Hepatocyte (in vitro differentiated cells): ENCODE results near the gene CD7. TPM values are rescaled to one million over a fixed set of nuclear protein-coding genes. Genes with fewer than 3 reads are reported as not detected.

Experiments
- DNase-seq: peaks from one replicate; pipeline ENCODE4 v3.0.0-alpha.2; 2016; ENCODE audit warnings: low spot score
- H2AFZ ChIP-seq: fragments of 200-600 bp; sonication (generic); 2 replicates; pipeline ENCODE4 v1.6.0; 2016; ENCODE audit warnings: antibody characterized with exemption, mild to moderate bottlenecking
- H3K27ac ChIP-seq: fragments of 200-600 bp; sonication (generic); 2 replicates; pipeline ENCODE4 v1.5.1; 2016; ENCODE audit warnings: mild to moderate bottlenecking
- H3K27me3 ChIP-seq: fragments of 200-600 bp; sonication (generic); 2 replicates; pipeline ENCODE4 v1.6.1; 2016
- H3K36me3 ChIP-seq: fragments of 200-600 bp; sonication (generic); replicated peaks from 2 replicates; pipeline ENCODE4 v1.5.1; 2016; ENCODE audit warnings: low read depth; ENCODE audit not compliant: insufficient read depth
- H3K4me1 ChIP-seq: fragments of 200-600 bp; sonication (generic); 2 replicates; pipeline ENCODE4 v1.5.1; 2016; ENCODE audit warnings: mild to moderate bottlenecking, moderate library complexity; ENCODE audit not compliant: insufficient read depth
- H3K4me2 ChIP-seq: fragments of 200-600 bp; sonication (generic); 2 replicates; pipeline ENCODE4 v1.6.0; 2016
- H3K4me3 ChIP-seq: fragments of 200-600 bp; sonication (generic); 2 replicates; pipeline ENCODE4 v1.5.1; 2016; ENCODE audit warnings: mild to moderate bottlenecking
- H3K79me2 ChIP-seq: fragments of 200-600 bp; sonication (generic); 2 replicates; pipeline ENCODE4 v1.6.0; 2017; ENCODE audit warnings: mild to moderate bottlenecking
- H3K9me2 ChIP-seq: fragments of 200-600 bp; sonication (generic); replicated peaks from 2 replicates; pipeline ENCODE4 v1.6.0; 2017; ENCODE audit warnings: mild to moderate bottlenecking; ENCODE audit not compliant: insufficient read depth
- H3K9me3 ChIP-seq: fragments of 200-600 bp; sonication (generic); 2 replicates; pipeline ENCODE4 v1.5.1; 2016; ENCODE audit warnings: low read depth, mild to moderate bottlenecking
- H4K20me1 ChIP-seq: fragments of 200-600 bp; sonication (generic); 2 replicates; pipeline ENCODE4 v1.6.0; 2016; ENCODE audit warnings: mild to moderate bottlenecking; ENCODE audit not compliant: insufficient read depth, poor library complexity, severe bottlenecking
- CTCF ChIP-seq: fragments of 200-600 bp; sonication (generic); IDR thresholded peaks from 2 replicates; pipeline ENCODE4 v1.5.1; 2016; ENCODE audit warnings: antibody characterized with exemption, mild to moderate bottlenecking; ENCODE audit not compliant: poor library complexity
- EZH2 ChIP-seq: fragments of 200-600 bp; sonication (generic); IDR thresholded peaks from 2 replicates; pipeline ENCODE4 v1.6.1; 2016; ENCODE audit warnings: antibody characterized with exemption, mild to moderate bottlenecking, borderline replicate concordance
- EZH2phosphoT487 ChIP-seq: fragments of 200-600 bp; sonication (generic); IDR thresholded peaks from one replicate; pipeline ENCODE4 v1.6.1; 2018; ENCODE audit warnings: antibody characterized with exemption, mild to moderate bottlenecking, low read depth, moderate library complexity; ENCODE audit not compliant: unreplicated experiment, severe bottlenecking
- WGBS: methylation state at CpG from one replicate; pipeline ENCODE4 v1.1.6; 2016; ENCODE audit warnings: low lambda C conversion rate; ENCODE audit errors: missing lambda C conversion rate; 5-methylcytosine and 5-hydroxymethylcytosine counted together
- polyA plus RNA-seq: library from polyadenylated mRNA; unstranded; fragments of >200 nt; fragmentation: Nextera tagmentation; extraction: Ambion mirVana; gene quantifications from 2 replicates; pipeline ENCODE4 v1.2.1, GENCODE V29; 2016
- total RNA-seq: library from RNA; depleted of rRNA; stranded (reverse); fragments of >200 nt; gene quantifications from 2 replicates; pipeline ENCODE4 v1.2.3, GENCODE V29; 2014

The CD7 gene
- total and polyA plus RNA-seq, 2 experiments from 2014 or later, result 1.8 to 7.0 TPM

GRCh38 chr17:82310877-82311276 lies 6.5 kb downstream of the CD7 start:
- Histone ChIP-seq H3K36me3 (no peaks in the 10 kb centered on the region), H3K9me3 (no peaks in the 10 kb centered on the region), H2AFZ (no peak overlapping the region), H3K4me2 (no peak overlapping the region), H3K27me3 (no peaks in the 10 kb centered on the region), H3K4me1 (peaks cover 12% of the 10 kb centered on the region), H3K27ac (no peak overlapping the region), H3K79me2 (no peaks in the 10 kb centered on the region), H4K20me1 (no peaks in the 10 kb centered on the region), H3K4me3 (no peak overlapping the region), H3K9me2 (no peaks in the 10 kb centered on the region)
- no peak for DNase-seq
- 91% methylated on average over 20 of the region's 21 CpGs for WGBS
- TF ChIP-seq CTCF (no peak), EZH2phosphoT487 (no peak), EZH2 (no peak)

DNA sequence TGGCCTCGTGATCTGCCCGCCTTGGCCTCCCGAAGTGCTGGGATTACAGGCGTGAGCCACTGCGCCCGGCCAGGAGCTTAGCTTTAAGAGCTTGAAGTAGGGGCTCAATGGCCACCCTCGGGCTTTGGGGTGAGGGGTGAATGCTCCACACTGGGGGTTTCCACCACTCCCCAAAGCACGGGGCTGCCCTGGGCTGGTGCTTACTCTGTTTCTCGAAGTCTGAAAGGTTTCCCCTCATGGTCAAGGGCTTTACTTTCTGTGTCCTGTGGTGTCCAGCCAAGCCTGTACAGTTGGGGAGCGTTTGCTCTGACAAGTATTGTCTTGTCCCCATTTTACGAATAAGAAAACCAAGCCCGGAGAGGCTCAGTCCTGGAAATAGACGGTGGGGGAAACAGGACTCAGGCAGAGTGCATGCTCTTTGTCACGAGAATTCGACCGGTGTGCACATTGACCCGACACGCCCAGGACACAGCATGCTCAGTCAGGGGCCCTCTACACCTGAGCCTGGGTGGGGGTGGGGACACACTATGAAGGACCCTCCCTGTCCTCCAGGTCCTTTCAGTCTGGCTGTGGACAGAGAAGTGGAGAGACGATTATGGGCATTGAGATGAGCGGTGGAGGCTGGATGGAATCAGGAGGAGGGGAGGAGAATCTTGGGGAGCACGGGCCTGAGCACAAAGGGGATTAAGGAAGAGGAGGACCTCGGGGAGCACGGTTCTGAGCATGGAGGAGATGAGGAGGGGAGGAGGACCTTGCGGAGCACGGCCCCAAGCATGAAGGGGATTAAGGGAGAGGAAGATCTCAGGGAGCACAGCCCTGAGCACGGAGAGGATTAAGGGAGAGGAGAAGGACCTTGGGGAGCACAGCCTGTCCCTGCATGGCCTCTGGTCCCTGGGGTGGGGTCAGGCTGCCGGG lies 7.5 kb downstream of the CD7 start:
- WGBS, result 80% methylated on average over 27 of the region's 27 CpGs
- no peak overlapping the region for H2AFZ ChIP-seq
- H3K27me3 ChIP-seq, result no peaks in the 10 kb centered on the region
- H3K36me3 ChIP-seq, result no peaks in the 10 kb centered on the region
- peaks cover 16% of the 10 kb centered on the region for H3K4me1 ChIP-seq
- peak overlapping the region; percentile 32 for H3K4me2 ChIP-seq
- TF ChIP-seq EZH2phosphoT487 (no peak), EZH2 (no peak), CTCF (no peak)
- H3K27ac ChIP-seq, result peak overlapping the region; percentile 35
- no peaks in the 10 kb centered on the region for H3K79me2 ChIP-seq
- no peaks in the 10 kb centered on the region for H4K20me1 ChIP-seq
- H3K9me3 ChIP-seq, result no peaks in the 10 kb centered on the region
- H3K4me3 ChIP-seq, result no peak overlapping the region
- DNase-seq, result no peak
- H3K9me2 ChIP-seq, result no peaks in the 10 kb centered on the region

DNA sequence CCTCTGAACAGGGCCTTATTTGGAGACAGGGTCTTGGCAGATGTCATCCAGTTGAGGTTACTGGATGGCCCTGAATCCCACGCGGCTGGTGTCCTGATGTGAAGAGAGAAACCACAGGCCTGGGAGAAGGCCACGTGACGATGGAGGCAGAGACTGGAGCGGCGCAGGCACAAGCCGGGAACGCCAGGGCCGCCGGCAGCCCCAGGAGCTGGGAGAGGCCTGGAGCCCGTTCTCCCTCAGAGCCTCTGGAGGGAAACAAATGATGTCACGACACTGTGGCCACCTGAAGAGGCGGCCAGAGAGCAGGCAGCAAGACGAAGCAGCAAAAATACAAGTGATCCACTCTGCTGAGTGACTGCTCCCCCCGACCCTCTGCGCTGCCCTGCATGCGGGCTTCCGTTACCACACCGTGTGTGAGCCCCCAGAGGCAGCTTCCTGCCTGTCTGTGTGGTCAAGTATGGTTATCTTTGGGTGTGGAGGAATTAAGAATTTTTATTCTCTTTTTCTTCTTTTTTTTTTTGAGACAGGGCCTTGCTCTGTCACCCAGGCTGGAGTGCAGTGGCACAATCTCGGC lies 11.6 kb downstream of the CD7 start:
- Histone ChIP-seq H3K27me3 (no peaks in the 10 kb centered on the region), H3K4me1 (peaks cover 38% of the 10 kb centered on the region), H3K27ac (no peak overlapping the region), H3K79me2 (no peaks in the 10 kb centered on the region), H3K4me2 (no peak overlapping the region), H3K9me2 (no peaks in the 10 kb centered on the region), H3K9me3 (no peaks in the 10 kb centered on the region), H4K20me1 (no peaks in the 10 kb centered on the region), H2AFZ (no peak overlapping the region), H3K4me3 (no peak overlapping the region), H3K36me3 (no peaks in the 10 kb centered on the region)
- no peak for DNase-seq
- WGBS, result 95% methylated on average over 20 of the region's 20 CpGs
- TF ChIP-seq EZH2 (no peak), CTCF (no peak), EZH2phosphoT487 (no peak)
